HG02852 (cell line): ENCODE data around the gene ZNF280C.

ENCODE experiments used
- ATAC-seq: cut with Tn5 transposase; IDR thresholded peaks from one replicate; pipeline ENCODE4 v1.9.1; 2021; ENCODE audit warnings: mild to moderate bottlenecking, moderate library complexity; ENCODE audit not compliant: unreplicated experiment

The ZNF280C gene

GRCh38 chrX:130179579-130180215 is 89.0 kb downstream of the ZNF280C start:
- ATAC-seq = no peak

- ATAC-seq = no peak
Observed at GRCh38 chrX:130179170-130179569, 89.5 kb downstream of the ZNF280C start.

GRCh38 chrX:130176942-130177341 is 91.8 kb downstream of the ZNF280C start:
- no peak for ATAC-seq

- ATAC-seq = peak; percentile 72
Observed at GRCh38 chrX:130176354-130176776, 92.3 kb downstream of the ZNF280C start.

GRCh38 chrX:130174937-130175336 is 93.8 kb downstream of the ZNF280C start:
- no peak for ATAC-seq

- no peak for ATAC-seq
Observed at GRCh38 chrX:130174045-130174704, 94.5 kb downstream of the ZNF280C start.

- ATAC-seq = peak; percentile 32
Observed at GRCh38 chrX:130173190-130173895, 95.4 kb downstream of the ZNF280C start.

- no peak for ATAC-seq
Observed at GRCh38 chrX:130172127-130172845, 96.4 kb downstream of the ZNF280C start.

GRCh38 chrX:130171446-130172126 is 97.1 kb downstream of the ZNF280C start, which contains the start of gene RAB33A:
Gene RAB33A (plus strand): TSS chrX:130171962. CDS start chrX:130172063, 101 bp downstream.
- ATAC-seq = peak; percentile 16

- peak; percentile 79 for ATAC-seq
Observed at GRCh38 chrX:130170752-130171445, 97.8 kb downstream of the ZNF280C start.

- no peak for ATAC-seq
Observed at GRCh38 chrX:130167040-130167439, 101.7 kb downstream of the ZNF280C start.

- ATAC-seq = no peak
Observed at GRCh38 chrX:130166503-130166777, 102.3 kb downstream of the ZNF280C start.

- ATAC-seq = peak; percentile 86
Observed at GRCh38 chrX:130165703-130166502, 102.8 kb downstream of the ZNF280C start, which contains the start of gene AIFM1. Gene AIFM1 (minus strand): TSS chrX:130165841. CDS start chrX:130165656, 185 bp downstream.

GRCh38 chrX:130165181-130165702 is 103.5 kb downstream of the ZNF280C start:
- ATAC-seq = no peak

GRCh38 chrX:130163398-130163797 is 105.3 kb downstream of the ZNF280C start:
- no peak for ATAC-seq

GRCh38 chrX:130162094-130162735 is 106.5 kb downstream of the ZNF280C start:
- ATAC-seq = no peak

GRCh38 chrX:130159776-130160175 is 108.9 kb downstream of the ZNF280C start:
- ATAC-seq = no peak

- no peak for ATAC-seq
Observed at GRCh38 chrX:130158311-130158710, 110.4 kb downstream of the ZNF280C start.

GRCh38 chrX:130155564-130155963 is 113.1 kb downstream of the ZNF280C start:
- no peak for ATAC-seq
